CD8-positive, alpha-beta memory T cell (primary cell): ENCODE measurements around the gene NRARP. TPM values are rescaled to one million over a fixed set of nuclear protein-coding genes. Genes with fewer than 3 reads are reported as not detected.
A peak's percentile ranks its signal among the peaks of the same experiment; 100 is the strongest.

Source experiments
- CTCF ChIA-PET: fragments of 350-600 bp; sonication (Branson Sonifier 250); formaldehyde crosslinking; loops from one replicate; lab custom pipeline; 2021; ENCODE audit warnings: antibody characterized with exemption; lab: Charles Lee
- POLR2A ChIA-PET: fragments of 350-600 bp; sonication (Branson Sonifier 250); formaldehyde crosslinking; loops from one replicate; lab custom pipeline; 2021; ENCODE audit warnings: antibody characterized with exemption; lab: Charles Lee
- DNase-seq, 5 donors: peaks; one replicate each; pipeline versions ENCODE4 v3.0.0 to v3.0.0-alpha.2; 2020 to 2022; ENCODE audit warnings: mixed read lengths in 1 of 5
- H3K27ac ChIP-seq: one replicate; pipeline ENCODE4 v1.7.0; 2013; ENCODE audit warnings: low read depth, mild to moderate bottlenecking, low read length, moderate library complexity
- H3K27me3 ChIP-seq: 2 replicates; pipeline ENCODE4 v1.7.0; 2013; ENCODE audit warnings: low read length, mild to moderate bottlenecking; ENCODE audit not compliant: insufficient read depth, poor library complexity, severe bottlenecking
- H3K36me3 ChIP-seq: 2 replicates; pipeline ENCODE4 v1.7.0; 2013; ENCODE audit warnings: mild to moderate bottlenecking, low read length, moderate library complexity; ENCODE audit not compliant: insufficient read depth
- H3K4me1 ChIP-seq: 2 replicates; pipeline ENCODE4 v1.7.0; 2013; ENCODE audit warnings: mild to moderate bottlenecking, low read length, moderate library complexity; ENCODE audit not compliant: insufficient read depth
- H3K4me3 ChIP-seq: 2 replicates; pipeline ENCODE4 v1.7.0; 2013; ENCODE audit warnings: mild to moderate bottlenecking, low read length
- H3K9me3 ChIP-seq: 2 replicates; pipeline ENCODE4 v1.7.0; 2013; ENCODE audit warnings: mild to moderate bottlenecking, low read length
- H3K27ac Mint-ChIP-seq, 8 donors: one replicate each; pipeline ENCODE4 v1.8.0; 2020 to 2021; ENCODE audit warnings: mixed read lengths in 8 of 8, mild to moderate bottlenecking in 6 of 8, inconsistent platforms in 3 of 8, moderate library complexity in 3 of 8
- H3K27me3 Mint-ChIP-seq, 2 donors: one replicate each; pipeline ENCODE4 v1.8.0; 2020 to 2021; ENCODE audit warnings: mixed read lengths in 2 of 2, mild to moderate bottlenecking in 1 of 2, moderate library complexity in 1 of 2
- H3K36me3 Mint-ChIP-seq, 3 donors: one replicate each; pipeline ENCODE4 v1.8.0; 2020 to 2021; ENCODE audit warnings: mixed read lengths in 3 of 3, inconsistent platforms in 1 of 3, mild to moderate bottlenecking in 1 of 3
- H3K4me1 Mint-ChIP-seq, 3 donors: one replicate each; pipeline ENCODE4 v1.8.0; 2020 to 2021; ENCODE audit warnings: mixed read lengths in 3 of 3, inconsistent platforms in 1 of 3, mild to moderate bottlenecking in 1 of 3
- H3K4me3 Mint-ChIP-seq, 7 donors: one replicate each; pipeline ENCODE4 v1.8.0; 2020 to 2021; ENCODE audit warnings: mixed read lengths in 7 of 7, mild to moderate bottlenecking in 6 of 7, moderate library complexity in 4 of 7, inconsistent platforms in 2 of 7
- H3K9me3 Mint-ChIP-seq, 5 donors: one replicate each; pipeline ENCODE4 v1.8.0; 2020 to 2022; ENCODE audit warnings: mixed read lengths in 5 of 5, mild to moderate bottlenecking in 3 of 5, moderate library complexity in 2 of 5, inconsistent platforms in 1 of 5
- polyA plus RNA-seq: library from polyadenylated mRNA; unstranded; fragments of 300-500 nt; fragmentation: Illumina TruSeq; gene quantifications from one replicate; pipeline ENCODE4 v1.2.3, GENCODE V29; 2021
- total RNA-seq, 2 experiments: library from RNA; stranded (reverse); gene quantifications; one replicate each; pipeline ENCODE4 v1.2.3, GENCODE V29; 2021

The NRARP gene
- total and polyA plus RNA-seq, 3 experiments from 2014 or later = 1.9 to 2.3 TPM; not detected in 1

GRCh38 chr9:137273095-137273490 is 29.0 kb downstream of the NRARP start:
- CTCF ChIA-PET = no interaction called here
- H3K36me3 Mint-ChIP-seq = peaks cover 5 to 29% (median 11%) of the 10 kb centered on the region in 3 donors

DNA sequence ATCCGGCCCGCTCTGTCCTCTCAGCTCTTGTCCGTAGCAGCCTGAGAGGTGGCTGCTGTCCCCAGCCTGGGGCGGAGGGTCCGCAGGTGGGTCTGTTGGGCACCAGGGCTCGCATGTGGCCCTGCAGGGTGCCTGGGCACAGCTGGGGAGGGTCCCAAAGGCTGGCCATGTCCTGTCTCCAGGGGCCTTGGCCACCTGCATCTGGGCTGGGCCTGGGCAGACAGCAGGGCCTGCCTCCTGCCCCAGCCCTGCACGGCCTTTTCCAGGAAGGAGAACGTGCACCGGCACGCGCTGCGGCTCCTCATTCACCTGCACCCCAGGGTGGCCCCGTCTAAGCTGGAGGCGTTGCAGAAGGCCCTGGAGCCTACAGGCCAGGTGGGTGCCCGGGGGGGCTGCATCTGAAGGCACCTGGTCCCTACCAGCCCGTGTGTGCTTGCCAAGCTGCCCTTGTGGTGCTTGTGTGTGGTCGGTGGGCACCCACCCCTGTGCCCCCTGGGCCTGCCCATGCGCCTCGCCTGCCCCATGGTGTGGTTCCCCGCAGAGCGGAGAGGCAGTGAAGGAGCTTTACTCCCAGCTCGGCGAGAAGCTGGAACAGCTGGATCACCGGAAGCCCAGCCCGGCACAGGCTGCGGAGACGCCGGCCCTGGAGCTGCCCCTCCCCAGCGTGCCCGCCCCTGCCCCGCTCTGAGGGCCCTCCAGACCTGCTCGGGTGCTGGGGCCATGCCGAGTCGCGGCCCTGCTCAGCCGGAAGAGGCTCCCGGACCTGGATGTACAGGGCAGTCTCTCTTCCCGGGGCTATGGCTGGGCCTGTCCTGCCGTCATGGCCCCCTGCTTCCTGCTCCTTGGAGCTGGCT is 29.6 kb downstream of the NRARP start:
- Histone ChIP-seq H3K27ac (no peak overlapping the region), H3K4me1 (peaks cover 19% of the 10 kb centered on the region), H3K4me3 (no peak overlapping the region), H3K36me3 (no peaks in the 10 kb centered on the region), H3K9me3 (no peaks in the 10 kb centered on the region), H3K27me3 (no peaks in the 10 kb centered on the region)
- POLR2A ChIA-PET = no interaction called here
- no peak for DNase-seq
- no peaks in the 10 kb centered on the region for H3K9me3 Mint-ChIP-seq
- H3K4me1 Mint-ChIP-seq = peaks cover 8 to 29% (median 10%) of the 10 kb centered on the region in 3 donors
- peak overlapping the region in 1 of 8 donors; percentile 46 for H3K27ac Mint-ChIP-seq
- H3K4me3 Mint-ChIP-seq = no peak overlapping the region
- peaks cover 5 to 36% (median 14%) of the 10 kb centered on the region in 3 donors for H3K36me3 Mint-ChIP-seq
- CTCF ChIA-PET = interaction anchor here (1.4 kb wide), 1 partner anchor 36 kb away, joined by 3 read pairs; no protein-coding TSS in a partner anchor
- peaks cover 5% of the 10 kb centered on the region in 2 donors for H3K27me3 Mint-ChIP-seq

More at GRCh38 chr9:137273095-137273490, 29.0 kb downstream of the NRARP start:
- Histone ChIP-seq H3K36me3 (no peaks in the 10 kb centered on the region), H3K9me3 (no peaks in the 10 kb centered on the region), H3K4me3 (no peak overlapping the region), H3K27ac (no peak overlapping the region), H3K4me1 (peaks cover 25% of the 10 kb centered on the region), H3K27me3 (no peaks in the 10 kb centered on the region)
- Mint-ChIP-seq H3K9me3 (no peaks in the 10 kb centered on the region), H3K27me3 (peaks cover 5% of the 10 kb centered on the region in 2 donors), H3K4me3 (no peak overlapping the region), H3K4me1 (peaks cover 10 to 34% (median 10%) of the 10 kb centered on the region in 3 donors), H3K27ac (no peak overlapping the region)
- POLR2A ChIA-PET = no interaction called here
- no peak for DNase-seq

- ChIA-PET POLR2A (no interaction called here), CTCF (interaction anchor here (1.4 kb wide), 1 partner anchor 35 kb away, joined by 3 read pairs; no protein-coding TSS in a partner anchor)
- Histone ChIP-seq H3K36me3 (no peaks in the 10 kb centered on the region), H3K27me3 (no peaks in the 10 kb centered on the region), H3K4me1 (peaks cover 14% of the 10 kb centered on the region), H3K4me3 (no peak overlapping the region), H3K27ac (no peak overlapping the region), H3K9me3 (no peaks in the 10 kb centered on the region)
- DNase-seq = no peak
- peak overlapping the region in 2 of 8 donors; percentile 6 to 43 for H3K27ac Mint-ChIP-seq
- H3K4me1 Mint-ChIP-seq = peaks cover 6 to 21% (median 10%) of the 10 kb centered on the region in 3 donors
- peaks cover 5 to 42% (median 14%) of the 10 kb centered on the region in 3 donors for H3K36me3 Mint-ChIP-seq
- H3K4me3 Mint-ChIP-seq = peak overlapping the region in 2 of 7 donors; percentile 32 to 70
- H3K27me3 Mint-ChIP-seq = peaks cover 4 to 5% of the 10 kb centered on the region in 2 donors
- no peaks in the 10 kb centered on the region for H3K9me3 Mint-ChIP-seq
Measured at GRCh38 chr9:137271696-137272076, 30.4 kb downstream of the NRARP start.

DNA sequence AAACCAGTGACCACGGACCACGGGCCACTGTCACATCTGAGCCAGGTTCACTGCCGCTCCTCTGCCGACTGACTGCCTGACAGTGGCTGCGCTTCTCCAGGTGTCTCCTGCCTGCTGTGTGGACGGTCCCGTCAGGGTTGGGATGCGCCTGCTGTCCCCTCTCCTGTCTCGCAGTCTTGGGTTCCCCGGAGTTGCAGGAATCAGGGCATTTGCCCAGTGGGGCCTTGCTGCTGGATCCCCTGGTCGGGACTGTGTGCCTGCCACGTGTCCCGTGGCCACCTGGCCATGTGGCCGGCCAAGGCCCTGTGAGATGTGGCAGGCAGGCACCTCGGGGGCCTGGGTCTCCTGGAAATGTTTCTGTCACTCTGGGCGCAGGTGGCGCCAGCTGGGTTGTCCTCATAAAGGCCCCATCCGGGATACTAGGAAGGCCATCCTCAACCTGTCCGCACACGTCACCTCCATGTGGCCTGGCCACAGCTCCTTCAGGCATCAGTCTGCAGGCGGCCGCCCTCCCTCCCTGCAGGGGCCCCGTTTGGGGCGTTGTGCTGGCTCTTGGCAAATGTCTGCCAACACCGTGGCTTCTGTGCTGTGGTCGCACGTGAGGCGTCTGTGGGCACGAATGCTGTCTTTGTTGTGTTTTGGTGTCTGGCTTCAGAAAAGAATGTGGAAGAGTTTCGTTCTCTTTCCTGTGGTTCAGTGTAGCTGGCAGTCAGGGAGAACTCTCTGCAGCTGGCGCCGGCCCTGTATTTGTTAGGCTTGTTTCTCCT is 31.0 kb downstream of the NRARP start:
- peaks cover 3% of the 10 kb centered on the region for H3K36me3 ChIP-seq
- Mint-ChIP-seq H3K4me3 (peak overlapping the region in 2 of 7 donors; percentile 20 to 32), H3K9me3 (no peaks in the 10 kb centered on the region), H3K27me3 (peaks cover 4 to 5% of the 10 kb centered on the region in 2 donors), H3K4me1 (peaks cover 6 to 18% (median 10%) of the 10 kb centered on the region in 3 donors), H3K27ac (peak overlapping the region in 3 of 8 donors; percentile 6 to 75 (median 43)), H3K36me3 (peaks cover 5 to 46% (median 14%) of the 10 kb centered on the region in 3 donors)
- peak in 2 of 5 donors; percentile 24 to 71 for DNase-seq
- no peak overlapping the region for H3K27ac ChIP-seq
- H3K9me3 ChIP-seq = no peaks in the 10 kb centered on the region
- ChIA-PET POLR2A (no interaction called here), CTCF (interaction anchor here (1.4 kb wide), 1 partner anchor 35 kb away, joined by 3 read pairs; no protein-coding TSS in a partner anchor)
- H3K27me3 ChIP-seq = no peaks in the 10 kb centered on the region
- peaks cover 14% of the 10 kb centered on the region for H3K4me1 ChIP-seq
- H3K4me3 ChIP-seq = no peak overlapping the region

- DNase-seq = no peak
- Histone ChIP-seq H3K9me3 (no peaks in the 10 kb centered on the region), H3K27ac (peak overlapping the region; percentile 5), H3K27me3 (no peaks in the 10 kb centered on the region), H3K36me3 (peaks cover 4% of the 10 kb centered on the region), H3K4me1 (peaks cover 14% of the 10 kb centered on the region), H3K4me3 (no peak overlapping the region)
- POLR2A ChIA-PET = no interaction called here
- no peaks in the 10 kb centered on the region for H3K9me3 Mint-ChIP-seq
- no peak overlapping the region for H3K4me3 Mint-ChIP-seq
- peaks cover 5 to 57% (median 15%) of the 10 kb centered on the region in 3 donors for H3K36me3 Mint-ChIP-seq
- H3K27me3 Mint-ChIP-seq = no peaks in the 10 kb centered on the region
- H3K4me1 Mint-ChIP-seq = peaks cover 6 to 11% (median 10%) of the 10 kb centered on the region in 3 donors
- CTCF ChIA-PET = no interaction called here
- H3K27ac Mint-ChIP-seq = no peak overlapping the region
Measured at GRCh38 chr9:137269231-137269772, 32.8 kb downstream of the NRARP start.

- H3K9me3 Mint-ChIP-seq = no peaks in the 10 kb centered on the region
- Histone ChIP-seq H3K9me3 (no peaks in the 10 kb centered on the region), H3K27ac (peak overlapping the region; percentile 5), H3K27me3 (no peaks in the 10 kb centered on the region), H3K36me3 (peaks cover 4% of the 10 kb centered on the region), H3K4me3 (no peak overlapping the region), H3K4me1 (peaks cover 14% of the 10 kb centered on the region)
- no peak overlapping the region for H3K4me3 Mint-ChIP-seq
- ChIA-PET CTCF (no interaction called here), POLR2A (no interaction called here)
- H3K27ac Mint-ChIP-seq = peak overlapping the region in 1 of 8 donors; percentile 26
- peaks cover 5 to 64% (median 15%) of the 10 kb centered on the region in 3 donors for H3K36me3 Mint-ChIP-seq
- no peak for DNase-seq
- H3K27me3 Mint-ChIP-seq = no peaks in the 10 kb centered on the region
- peaks cover 6 to 11% (median 10%) of the 10 kb centered on the region in 3 donors for H3K4me1 Mint-ChIP-seq
Measured at GRCh38 chr9:137268538-137269201, 33.4 kb downstream of the NRARP start.

DNA sequence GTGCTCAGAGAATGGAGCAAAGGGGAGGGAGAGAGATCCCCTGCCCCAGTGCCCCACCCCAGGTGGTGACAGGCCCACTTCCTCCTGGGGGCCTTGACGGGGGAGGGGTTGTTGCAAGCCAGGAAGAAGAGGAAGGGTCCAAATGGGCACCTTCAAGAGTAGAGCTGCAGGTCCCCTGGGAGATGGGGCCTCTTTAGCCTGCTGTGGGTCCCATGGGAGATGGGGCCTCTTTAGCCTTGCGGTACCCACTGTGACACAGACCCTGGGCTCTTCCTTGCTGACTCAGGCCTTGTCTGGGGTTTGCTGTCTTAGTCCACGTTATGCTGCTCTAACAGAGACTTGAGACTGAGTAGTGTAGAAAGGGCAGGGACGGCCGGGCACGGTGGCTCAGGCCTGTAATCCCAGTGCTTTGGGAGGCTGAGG is 34.1 kb downstream of the NRARP start:
- Mint-ChIP-seq H3K27ac (peak overlapping the region in 2 of 8 donors; percentile 25 to 75), H3K4me3 (no peak overlapping the region), H3K36me3 (peaks cover 5 to 65% (median 13%) of the 10 kb centered on the region in 3 donors), H3K27me3 (no peaks in the 10 kb centered on the region), H3K9me3 (no peaks in the 10 kb centered on the region), H3K4me1 (peaks cover 6 to 11% (median 10%) of the 10 kb centered on the region in 3 donors)
- Histone ChIP-seq H3K27ac (peak overlapping the region; percentile 5), H3K4me1 (peaks cover 14% of the 10 kb centered on the region), H3K36me3 (peaks cover 4% of the 10 kb centered on the region), H3K4me3 (no peak overlapping the region), H3K27me3 (no peaks in the 10 kb centered on the region), H3K9me3 (no peaks in the 10 kb centered on the region)
- POLR2A ChIA-PET = no interaction called here
- no peak for DNase-seq
- CTCF ChIA-PET = no interaction called here
